Islet of Langerhans (tissue), 1 donor: ENCODE measurements around the gene PRKN.
A peak's percentile ranks its signal among the peaks of the same experiment; 100 is the strongest.

Experiments used
- FAIRE-seq: peaks from one replicate; lab custom pipeline; 2011; peaks lifted over from hg19 to GRCh38; lab: Jason Lieb, UNC

PRKN gene

DNA sequence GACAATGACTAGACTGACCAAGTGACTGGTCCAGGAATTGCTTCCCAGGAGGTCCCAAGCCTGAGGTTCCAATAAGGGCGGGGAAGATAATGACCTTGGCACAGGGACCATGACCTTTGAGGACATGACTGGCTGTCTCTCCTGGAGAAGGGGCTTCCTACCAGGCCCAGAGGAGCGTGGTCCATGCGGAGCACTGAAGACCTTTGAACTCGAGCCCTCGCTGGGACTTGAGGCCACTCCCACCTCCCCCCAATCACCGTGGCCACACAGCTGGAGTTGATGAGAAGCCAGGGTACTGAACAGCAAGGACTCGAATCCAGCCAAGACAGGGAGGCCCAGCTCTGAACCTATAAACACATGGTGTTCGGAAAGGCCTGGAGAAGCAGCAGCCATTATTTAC lies 677.0 kb downstream of the PRKN start:
- FAIRE-seq: no peak

DNA sequence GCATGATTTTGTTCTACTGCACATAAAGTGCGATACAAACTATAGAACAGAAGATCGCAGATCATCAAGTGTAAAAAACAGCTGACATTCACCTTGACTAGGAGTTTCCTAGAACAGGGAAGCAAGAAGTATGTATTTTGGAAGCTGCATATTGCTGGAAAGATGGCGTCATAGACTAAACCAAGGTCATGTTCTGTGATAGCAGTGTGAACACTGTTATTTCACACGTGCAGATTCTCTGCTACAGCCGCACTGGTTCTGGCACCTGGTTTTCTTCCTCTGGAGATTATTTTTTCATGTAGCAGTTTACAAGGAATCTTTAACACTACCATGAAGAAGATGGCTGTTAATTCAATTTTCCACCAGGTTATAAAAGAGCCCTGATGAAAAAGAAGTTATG lies 681.2 kb downstream of the PRKN start:
- no peak for FAIRE-seq

DNA sequence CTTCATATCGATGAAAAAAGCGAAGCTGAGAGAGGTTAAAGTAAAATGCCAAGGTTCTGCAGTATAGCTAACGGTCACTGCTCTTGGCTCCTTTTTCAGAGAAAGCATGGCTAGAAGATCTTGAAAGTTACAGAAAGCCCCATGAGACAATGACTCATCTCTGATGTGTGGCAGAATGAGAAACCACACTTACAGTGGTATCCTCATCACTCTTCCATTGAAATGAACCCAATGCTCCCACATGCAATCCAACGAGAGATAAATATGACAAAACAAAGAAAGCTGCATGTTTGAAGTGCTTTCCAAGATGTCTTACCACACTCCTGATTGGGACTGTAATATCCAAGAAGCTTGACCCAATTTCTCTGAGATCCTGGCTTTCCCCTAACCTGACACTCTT lies 694.9 kb downstream of the PRKN start:
- no peak for FAIRE-seq

DNA sequence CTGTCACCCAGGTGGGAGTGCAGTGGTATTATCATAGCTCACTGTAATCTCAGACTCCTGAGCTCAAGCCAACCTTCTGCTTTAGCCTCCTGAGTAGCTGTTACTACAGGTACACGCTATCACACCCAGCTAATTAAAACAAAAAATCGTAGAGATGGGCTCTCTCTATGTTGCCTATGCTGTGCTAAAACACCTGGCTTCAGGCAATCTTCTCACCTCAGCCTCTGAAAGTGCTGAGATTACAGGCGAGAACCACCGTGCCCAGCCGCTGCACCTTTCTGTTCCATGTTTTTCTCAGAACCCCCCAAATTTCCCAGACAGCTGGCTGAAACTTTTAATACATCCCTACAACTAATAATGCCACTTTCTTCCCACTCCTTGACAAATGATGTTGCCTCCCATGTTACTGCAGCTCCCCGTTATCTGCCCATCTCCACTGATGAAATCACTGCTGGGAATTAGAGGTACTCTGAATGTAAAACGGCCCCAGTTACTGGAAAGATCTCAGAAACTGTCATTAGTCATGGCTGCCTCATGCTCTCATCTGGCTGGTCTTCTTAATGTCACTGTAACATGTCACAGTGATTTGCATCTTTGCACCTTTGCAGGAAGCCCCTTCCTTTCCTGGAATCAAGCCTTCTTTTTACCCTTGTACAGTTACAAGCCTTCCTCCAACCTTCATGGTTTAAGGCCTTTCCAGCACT lies 697.5 kb downstream of the PRKN start:
- no peak for FAIRE-seq

DNA sequence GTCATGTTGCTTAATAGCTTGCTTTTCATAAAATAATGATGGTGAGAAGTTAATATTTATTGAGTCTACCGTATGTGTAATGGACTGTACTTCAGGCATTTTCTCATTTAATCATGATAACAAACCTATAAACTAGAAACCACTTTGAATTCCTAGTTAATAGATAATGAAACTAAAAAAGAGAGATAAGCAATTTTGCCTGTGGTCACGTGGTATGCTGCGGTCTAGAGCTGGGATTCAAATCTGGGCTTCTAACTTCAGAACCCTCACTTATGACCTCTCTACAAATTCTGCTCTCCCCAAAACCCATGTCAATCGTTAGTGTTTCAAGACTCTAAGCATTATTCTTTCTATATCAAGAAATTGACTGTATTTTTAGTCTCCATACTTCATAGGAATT lies 700.7 kb downstream of the PRKN start:
- FAIRE-seq: peak; percentile 74

DNA sequence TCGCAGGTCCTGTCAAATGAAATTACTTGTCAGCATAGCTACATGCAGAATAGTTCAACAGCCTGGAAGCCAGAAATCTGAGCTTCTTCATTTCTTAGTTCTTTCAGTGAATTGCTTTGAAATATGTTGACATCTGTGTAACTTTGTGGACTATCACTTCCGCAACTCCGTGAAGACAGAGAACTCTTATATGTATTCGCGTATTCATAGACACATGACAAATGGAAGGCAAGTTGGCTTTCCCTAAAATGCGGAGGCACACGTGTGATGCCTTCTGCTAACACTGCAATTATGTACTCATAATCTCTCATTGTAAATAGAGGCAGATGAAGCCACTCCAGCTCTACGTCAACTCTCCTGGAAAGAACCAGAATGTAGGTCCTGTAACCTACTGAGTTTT lies 701.5 kb downstream of the PRKN start:
- no peak for FAIRE-seq

DNA sequence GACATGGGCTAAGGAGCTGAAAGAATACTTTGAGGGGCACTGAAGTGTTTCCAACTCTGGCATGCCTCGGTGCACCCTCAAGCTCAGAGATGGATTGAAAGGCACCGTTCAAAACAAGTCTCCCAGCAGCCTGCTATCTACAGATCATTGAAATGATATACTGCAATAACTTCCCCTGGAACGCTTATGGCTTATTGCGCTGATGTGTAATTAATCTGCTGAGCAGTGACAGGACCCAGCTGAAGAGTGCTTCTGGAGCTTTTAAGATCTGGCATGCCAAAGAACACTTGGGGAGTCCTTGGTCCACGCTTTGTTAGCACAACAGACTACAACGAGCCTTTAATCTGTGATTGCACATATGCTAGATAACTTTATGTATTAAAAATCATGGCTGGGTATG lies 708.2 kb downstream of the PRKN start:
- FAIRE-seq: no peak

DNA sequence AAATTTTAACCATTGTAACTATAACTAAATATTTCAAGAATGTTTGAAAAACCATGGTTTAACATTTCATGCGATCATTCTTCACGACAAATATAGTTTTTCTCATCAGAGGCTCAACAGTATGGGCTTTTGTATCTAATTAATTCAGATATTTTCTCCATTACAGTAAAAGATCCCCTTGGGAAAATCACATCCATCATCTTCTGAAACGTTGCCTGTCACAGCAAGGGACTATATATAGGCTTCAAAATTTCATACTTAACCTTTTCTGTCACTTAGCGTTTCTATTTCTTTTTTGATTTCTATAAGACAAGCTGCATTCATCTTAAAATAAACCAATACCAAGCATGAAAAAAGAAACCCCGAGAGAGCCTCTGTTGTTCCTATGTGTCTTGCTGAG lies 710.0 kb downstream of the PRKN start:
- FAIRE-seq: no peak

- no peak for FAIRE-seq
Measured at GRCh38 chr6:162014069-162014811, 713.3 kb downstream of the PRKN start.

DNA sequence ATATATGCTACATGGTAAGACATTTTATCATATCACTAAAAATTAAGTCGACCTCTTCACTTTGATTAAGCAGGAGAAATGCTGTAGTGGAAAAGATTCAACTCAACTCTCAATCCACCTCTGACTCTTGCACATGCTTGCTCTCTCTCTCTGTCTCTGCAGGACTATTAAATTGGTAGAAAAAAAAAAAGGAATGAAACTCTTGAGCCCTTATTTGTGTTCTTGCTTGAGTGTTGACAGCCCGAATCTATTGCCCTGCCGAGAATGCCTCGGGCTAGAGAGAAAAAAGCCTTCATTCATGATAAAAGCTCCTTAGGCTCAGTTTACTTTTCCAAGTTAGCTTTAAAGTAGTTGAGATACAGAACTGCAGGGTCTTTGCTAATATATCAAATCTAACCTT lies 722.2 kb downstream of the PRKN start:
- no peak for FAIRE-seq

DNA sequence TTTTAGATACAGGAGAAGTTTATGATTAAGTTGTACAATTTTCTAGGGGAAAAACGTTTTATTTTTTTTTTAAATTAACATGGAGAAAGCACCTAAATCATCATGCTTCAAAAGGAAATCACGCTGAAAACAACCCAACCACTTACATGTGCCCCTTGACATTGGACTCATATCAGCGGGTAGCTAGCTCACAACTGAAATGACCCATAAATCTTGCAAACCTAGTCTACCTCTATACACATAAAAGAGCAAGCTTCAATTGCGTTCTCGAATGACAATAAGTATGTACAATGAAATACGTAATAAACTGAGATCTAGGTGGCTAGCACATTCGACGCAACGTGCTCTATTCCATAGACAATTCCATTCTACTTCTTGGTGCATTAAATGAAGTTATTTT lies 730.8 kb downstream of the PRKN start:
- FAIRE-seq: no peak

- no peak for FAIRE-seq
Measured at GRCh38 chr6:161985876-161986423, 741.6 kb downstream of the PRKN start.

DNA sequence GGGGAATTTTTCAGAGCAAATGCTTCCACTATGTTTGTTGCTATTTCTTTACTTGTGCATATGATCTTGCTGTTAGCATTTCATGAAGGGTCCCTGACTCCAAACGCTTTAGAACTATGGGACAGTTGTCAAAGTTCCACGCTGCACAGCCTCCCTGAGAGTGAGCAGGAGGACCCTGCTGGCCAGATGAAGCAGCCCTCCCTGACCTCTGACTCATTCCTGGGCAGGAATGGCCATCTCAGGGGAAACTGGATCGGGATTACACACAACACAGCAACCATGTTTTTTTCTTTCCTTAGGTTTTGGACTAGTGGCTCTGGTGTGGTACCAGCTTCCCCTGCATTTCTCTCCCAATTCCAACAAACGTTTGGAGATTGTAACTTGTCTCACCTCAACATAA lies 742.9 kb downstream of the PRKN start:
- no peak for FAIRE-seq

DNA sequence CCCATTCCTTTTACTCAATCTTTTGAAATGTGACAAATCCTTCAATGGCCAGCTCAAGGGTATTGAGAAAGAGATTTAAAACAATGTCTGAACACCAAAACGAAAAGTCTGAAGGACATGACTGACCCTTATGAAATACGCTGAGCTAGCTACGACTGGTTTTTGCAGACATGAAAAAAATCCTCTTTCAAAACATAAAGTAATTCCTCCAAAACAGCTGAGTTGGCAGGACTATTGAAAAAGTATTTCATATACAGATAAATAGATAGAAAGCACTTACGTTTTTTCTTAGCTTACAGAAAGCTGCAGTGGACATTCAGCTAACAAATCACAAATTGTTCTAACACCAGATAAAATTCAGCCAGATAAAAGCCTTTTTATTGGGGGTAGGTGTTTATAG lies 751.0 kb downstream of the PRKN start:
- FAIRE-seq: no peak

GRCh38 chr6:161973064-161973463 lies 754.5 kb downstream of the PRKN start:
- FAIRE-seq: no peak

- no peak for FAIRE-seq
Measured at GRCh38 chr6:161971043-161971442, 756.5 kb downstream of the PRKN start.

DNA sequence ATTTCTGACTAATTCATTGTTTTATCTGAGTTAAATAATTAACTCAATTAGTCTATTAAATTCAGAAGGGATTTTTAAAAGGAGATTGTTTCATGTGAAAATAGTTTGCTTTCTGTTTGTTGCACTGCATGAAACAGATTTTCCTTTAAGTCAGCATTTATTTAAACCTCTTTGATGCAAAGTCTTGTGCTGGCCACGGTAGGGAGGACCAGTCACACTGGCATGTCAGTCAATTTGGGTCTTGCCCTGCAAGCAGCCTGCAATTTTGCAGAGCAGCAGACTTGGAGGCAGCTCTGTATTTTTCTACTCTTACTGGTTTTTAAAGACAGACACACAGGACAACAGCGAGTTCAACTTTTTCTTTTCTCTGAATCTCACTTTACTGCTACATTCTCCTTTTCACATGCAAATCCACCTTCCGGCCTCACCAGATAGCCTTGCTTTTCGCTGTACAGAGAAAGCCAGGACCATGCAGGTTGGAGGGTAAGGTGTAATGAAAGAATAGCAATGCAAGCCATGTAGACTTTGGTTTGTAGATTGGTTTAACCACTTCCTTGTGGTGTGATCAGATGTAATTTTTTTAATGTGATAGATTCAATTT lies 763.8 kb downstream of the PRKN start:
- no peak for FAIRE-seq

DNA sequence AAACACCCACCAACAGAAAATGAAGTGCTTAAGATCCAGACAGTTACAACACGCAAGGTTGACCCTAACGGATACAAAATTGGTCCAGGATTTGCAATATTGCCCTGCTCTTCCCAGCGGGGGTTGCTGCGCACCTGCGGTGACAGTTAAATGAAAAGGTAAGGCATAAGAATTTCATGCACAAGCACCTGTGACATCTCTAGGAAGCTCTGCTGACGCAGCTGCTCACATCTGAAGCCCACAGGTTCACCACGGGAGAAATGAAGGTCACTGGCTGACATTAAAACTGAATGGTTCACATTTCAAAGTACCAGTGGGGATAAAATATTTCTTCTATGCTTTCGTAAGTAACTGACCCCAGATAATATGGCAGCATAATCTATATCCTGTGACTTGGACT lies 764.4 kb downstream of the PRKN start:
- no peak for FAIRE-seq

- no peak for FAIRE-seq
Measured at GRCh38 chr6:161961796-161962195, 765.8 kb downstream of the PRKN start.

- FAIRE-seq: no peak
Measured at GRCh38 chr6:161961046-161961445, 766.5 kb downstream of the PRKN start.

DNA sequence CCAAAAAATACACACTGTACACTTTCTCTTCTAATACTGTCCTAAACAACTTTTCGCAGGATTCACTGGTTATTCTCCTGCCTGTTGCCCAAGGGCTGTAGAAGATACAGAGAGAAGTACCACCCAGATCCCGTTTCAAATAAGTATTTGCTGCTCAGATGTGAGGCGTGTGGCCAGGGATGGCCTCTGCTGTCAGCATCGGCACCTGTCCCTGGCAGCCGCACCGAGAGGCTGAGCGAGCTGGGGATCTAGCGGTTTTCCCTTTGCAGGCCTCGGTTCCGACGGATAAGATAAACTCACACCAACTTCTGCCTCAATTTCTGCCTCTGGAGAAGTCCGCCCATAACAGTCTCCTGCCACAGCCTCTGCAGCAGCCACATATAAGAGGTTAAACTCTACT lies 768.5 kb downstream of the PRKN start:
- FAIRE-seq: no peak

- no peak for FAIRE-seq
Measured at GRCh38 chr6:161956082-161956481, 771.5 kb downstream of the PRKN start.

DNA sequence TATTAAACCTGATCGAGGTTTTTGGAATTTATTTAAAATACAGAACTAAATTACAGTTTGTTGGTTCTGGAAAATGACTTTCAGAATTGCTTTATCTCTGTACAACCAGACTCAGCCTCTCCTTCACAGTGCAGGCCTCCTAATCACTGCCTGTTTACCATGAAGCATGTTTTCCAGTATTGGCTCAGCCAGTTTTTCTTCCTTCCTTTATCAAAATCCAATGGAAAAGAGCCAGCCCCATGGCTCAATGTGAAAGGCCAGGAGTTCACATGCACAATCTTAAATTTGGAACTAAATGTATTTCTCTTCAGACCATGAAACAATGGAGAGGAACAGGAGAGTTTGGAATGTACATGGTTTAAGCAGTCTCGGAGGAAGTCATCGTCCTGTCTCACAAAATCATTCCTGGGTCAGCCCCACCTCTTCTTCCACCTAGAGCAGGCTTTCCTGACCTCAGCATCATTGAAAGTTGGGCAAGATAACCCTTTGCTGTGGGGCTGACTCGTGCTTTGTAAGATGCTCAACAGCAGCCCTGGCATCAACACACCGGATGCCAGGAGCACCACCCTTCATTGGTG lies 772.8 kb downstream of the PRKN start:
- no peak for FAIRE-seq
